ENCODE measurements around the gene NAMPT.

The NAMPT gene

DNA sequence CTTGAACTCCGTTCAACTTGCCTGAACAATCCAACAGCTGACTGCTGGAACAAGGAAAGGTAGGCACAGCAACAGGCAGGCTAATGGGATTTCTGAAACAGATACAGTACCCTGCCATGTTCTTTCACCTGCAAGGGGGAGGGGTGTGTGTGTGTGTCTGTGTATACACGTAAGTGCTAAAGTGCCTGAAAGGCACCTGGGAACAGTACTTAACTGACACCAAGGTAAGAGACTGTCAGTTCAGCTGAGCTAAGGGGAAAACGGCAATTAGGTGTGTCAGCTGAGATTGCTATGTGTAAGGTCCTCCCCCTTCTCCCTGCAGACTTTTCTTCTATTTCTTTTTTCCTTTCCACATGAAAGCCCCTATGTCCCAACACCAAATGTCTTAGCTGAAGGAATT, 27.0 kb downstream of the NAMPT start:
- no peak overlapping the region for H3K4me3 ChIP-seq (ENCODE audit: low read length)
- DNase-seq (ENCODE audit: low read depth): no peak
- TF ChIP-seq, protein P1, sequence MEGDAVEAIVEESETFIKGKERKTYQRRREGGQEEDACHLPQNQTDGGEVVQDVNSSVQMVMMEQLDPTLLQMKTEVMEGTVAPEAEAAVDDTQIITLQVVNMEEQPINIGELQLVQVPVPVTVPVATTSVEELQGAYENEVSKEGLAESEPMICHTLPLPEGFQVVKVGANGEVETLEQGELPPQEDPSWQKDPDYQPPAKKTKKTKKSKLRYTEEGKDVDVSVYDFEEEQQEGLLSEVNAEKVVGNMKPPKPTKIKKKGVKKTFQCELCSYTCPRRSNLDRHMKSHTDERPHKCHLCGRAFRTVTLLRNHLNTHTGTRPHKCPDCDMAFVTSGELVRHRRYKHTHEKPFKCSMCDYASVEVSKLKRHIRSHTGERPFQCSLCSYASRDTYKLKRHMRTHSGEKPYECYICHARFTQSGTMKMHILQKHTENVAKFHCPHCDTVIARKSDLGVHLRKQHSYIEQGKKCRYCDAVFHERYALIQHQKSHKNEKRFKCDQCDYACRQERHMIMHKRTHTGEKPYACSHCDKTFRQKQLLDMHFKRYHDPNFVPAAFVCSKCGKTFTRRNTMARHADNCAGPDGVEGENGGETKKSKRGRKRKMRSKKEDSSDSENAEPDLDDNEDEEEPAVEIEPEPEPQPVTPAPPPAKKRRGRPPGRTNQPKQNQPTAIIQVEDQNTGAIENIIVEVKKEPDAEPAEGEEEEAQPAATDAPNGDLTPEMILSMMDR (IDR thresholded peaks at IDR 0.05; ENCODE audit: insufficient read depth, low read depth, low read length, missing control alignments): no peak

DNA sequence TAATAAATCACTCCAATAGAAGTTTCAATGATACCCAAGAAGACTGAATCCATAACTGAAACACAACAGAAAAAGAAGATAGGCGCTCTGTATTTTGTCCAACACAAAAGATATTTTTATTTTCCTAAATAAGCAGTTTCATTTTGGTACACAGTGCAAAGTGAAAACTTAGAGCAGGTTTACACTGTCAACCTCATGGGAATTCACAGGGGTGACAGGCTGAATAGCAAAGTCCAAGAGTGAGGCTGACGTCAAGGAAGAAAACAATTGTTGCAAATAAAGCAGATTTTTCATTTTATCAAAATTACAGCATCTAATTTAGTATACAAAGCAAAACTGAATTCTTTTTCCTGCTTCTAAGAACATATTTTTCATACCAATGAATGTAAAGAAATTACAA, 28.6 kb downstream of the NAMPT start:
- no peak for DNase-seq (ENCODE audit: low read depth)
- TF ChIP-seq, protein P1 (IDR thresholded peaks at IDR 0.05; ENCODE audit: insufficient read depth, low read depth, low read length, missing control alignments): no peak
- no peak overlapping the region for H3K4me3 ChIP-seq (ENCODE audit: low read length)

DNA sequence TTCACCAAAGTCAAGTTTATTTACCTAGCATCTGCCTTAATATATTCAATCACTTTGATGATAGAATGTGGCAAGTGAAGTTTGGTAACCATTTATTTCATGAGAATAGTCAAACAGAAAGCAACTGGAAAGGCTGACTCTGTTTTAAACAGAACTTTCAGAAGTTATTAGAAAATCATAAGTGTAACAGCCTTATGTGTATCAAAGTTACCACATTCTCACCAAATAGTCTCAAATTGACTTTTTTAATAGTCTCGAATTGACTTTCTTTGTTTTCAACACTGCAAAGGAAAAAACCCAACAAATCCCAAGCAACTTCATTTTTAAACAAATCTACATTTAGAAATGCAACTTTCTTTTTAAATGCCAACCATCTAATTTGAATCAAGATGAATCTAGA, 29.5 kb downstream of the NAMPT start:
- no peak overlapping the region for H3K4me3 ChIP-seq (ENCODE audit: low read length)
- no peak for DNase-seq (ENCODE audit: low read depth)
- TF ChIP-seq, protein P1 (IDR thresholded peaks at IDR 0.05; ENCODE audit: insufficient read depth, low read depth, low read length, missing control alignments): no peak

DNA sequence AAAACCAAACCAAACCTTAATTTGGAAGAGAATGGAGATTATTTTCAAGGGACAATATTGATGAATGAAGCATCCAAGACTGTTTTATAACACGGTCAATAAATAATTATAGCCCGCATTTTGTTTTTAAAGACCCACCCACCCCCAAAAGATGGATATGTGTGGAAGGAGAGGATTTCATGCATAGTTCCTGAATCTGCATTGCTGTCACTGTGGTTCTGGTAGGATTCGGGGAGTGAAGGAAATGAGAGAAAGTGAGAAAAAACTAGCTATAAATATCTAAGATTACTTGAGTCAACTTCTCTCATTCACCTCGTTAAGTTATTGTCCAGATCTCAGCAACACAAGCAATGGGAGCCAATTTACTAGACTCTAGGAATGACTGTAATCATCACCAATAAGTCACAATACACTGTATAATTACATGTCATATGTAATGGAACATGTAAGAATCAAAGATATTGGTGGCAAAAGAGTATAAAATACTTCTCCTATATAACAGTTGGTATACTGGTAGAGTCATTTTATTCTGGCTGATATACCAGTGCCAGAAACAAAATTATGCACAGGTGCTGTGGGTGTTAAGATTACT, 30.2 kb downstream of the NAMPT start:
- DNase-seq (ENCODE audit: low read depth): no peak
- no peak overlapping the region for H3K4me3 ChIP-seq (ENCODE audit: low read length)
- TF ChIP-seq, protein P1 (IDR thresholded peaks at IDR 0.05; ENCODE audit: insufficient read depth, low read depth, low read length, missing control alignments): no peak

DNA sequence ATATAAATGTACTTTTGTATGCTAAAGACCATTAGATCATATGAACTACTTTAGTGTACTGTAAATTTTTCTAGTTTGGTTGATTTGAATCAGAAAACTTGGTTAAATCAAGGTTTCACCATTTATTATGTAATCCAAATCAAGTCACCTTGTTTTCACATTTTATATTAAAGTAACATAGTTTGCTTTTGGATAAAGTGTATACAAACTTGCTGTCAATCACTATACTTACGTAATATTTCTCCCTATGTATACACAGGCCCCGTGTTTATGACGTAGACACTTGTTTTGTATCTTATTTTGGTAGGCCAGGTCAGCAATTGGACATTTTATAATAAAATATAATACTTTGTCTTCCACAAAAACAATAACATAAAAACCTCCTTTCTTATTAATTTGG, 32.2 kb downstream of the NAMPT start:
- DNase-seq (ENCODE audit: low read depth): no peak
- TF ChIP-seq, protein P1 (IDR thresholded peaks at IDR 0.05; ENCODE audit: insufficient read depth, low read depth, low read length, missing control alignments): no peak
- H3K4me3 ChIP-seq (ENCODE audit: low read length): no peak overlapping the region

DNA sequence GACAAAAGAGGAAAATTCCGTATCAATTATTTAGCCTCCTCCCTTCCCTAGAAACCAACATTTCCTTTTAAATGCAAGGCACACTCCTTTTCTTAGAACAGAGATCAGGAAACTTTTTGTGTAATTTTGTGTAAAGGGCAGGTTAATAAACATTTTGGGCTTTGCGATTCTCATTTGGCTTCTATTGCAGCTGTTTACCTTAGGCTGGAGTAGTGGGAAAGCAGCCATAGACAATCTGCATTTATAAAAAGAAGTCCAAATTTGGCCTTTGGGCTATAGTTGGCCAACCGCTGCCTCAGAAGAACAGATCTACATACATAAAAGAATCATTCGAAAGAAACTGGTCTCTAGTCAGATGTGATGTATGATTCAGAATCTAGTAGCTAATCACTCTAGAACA, 35.3 kb downstream of the NAMPT start:
- TF ChIP-seq, protein P1 (IDR thresholded peaks at IDR 0.05; ENCODE audit: insufficient read depth, low read depth, low read length, missing control alignments): no peak
- DNase-seq (ENCODE audit: low read depth): no peak
- no peak overlapping the region for H3K4me3 ChIP-seq (ENCODE audit: low read length)

DNA sequence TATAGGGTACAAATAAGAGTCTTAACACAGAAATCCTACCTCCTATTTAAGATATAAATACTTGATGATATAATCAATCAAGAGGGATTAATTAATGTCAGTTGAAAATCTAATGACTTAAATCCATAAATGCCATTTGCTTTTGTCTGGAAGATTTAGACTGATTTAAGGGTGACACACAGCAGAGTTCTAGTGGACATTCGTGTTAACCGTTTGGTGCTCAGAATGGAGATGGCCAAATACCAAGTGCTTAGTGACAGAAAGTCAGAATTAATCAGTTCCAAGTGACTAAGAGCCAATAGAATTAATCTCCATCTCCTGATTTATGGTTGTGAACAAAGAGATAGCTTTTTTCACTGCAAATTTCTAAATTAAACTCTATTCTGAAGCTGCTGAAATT, 36.2 kb downstream of the NAMPT start:
- H3K4me3 ChIP-seq (ENCODE audit: low read length): no peak overlapping the region
- no peak for DNase-seq (ENCODE audit: low read depth)
- TF ChIP-seq, protein P1 (IDR thresholded peaks at IDR 0.05; ENCODE audit: insufficient read depth, low read depth, low read length, missing control alignments): no peak
